DLD1 (cell line): ENCODE results near the gene VPS50.

Source experiments
- in situ Hi-C: cut with HindIII; loops from 2 replicates; pipeline ENCODE4 v1.10.0; 2017; ENCODE audit warnings: low sequenced_read_pairs

Gene VPS50

DNA sequence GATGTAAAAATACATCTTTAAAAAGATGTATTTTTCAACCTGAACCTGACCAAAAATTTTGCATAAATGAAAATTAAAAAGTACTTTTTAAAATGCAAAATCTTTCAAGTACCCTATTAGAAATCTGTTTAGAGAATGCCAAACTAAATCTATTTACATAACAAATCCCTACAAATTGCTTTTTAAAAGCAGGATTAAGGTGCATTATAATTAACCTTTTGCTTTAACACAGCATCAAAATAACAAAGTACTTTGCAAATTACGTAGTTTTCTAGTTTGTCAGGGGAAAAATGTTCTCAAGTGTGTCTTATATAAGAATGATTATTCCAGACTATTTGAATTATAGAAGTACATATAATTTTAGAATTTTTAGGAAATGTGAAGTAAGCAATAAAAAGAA, 160.8 kb downstream of the VPS50 start:
- in situ Hi-C loops = no loop called here

DNA sequence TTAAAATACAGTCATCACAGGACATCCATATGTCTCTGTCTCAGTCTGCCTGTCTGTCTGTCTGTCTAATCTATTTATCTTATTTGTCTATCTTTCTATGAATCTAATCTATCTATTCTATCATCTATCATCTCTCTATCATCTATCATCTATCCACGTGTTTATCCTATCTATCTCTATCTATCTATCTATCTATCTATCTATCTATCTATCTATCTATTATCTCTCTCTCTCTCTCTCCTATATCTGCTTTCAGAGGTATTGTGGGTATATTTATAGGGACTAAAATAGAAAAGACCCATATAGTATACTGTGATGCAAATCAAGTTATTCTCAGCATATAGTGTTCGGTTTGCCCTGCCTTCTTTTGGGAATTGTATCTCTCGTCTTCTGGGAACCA, 167.5 kb downstream of the VPS50 start:
- in situ Hi-C loops = no loop called here

DNA sequence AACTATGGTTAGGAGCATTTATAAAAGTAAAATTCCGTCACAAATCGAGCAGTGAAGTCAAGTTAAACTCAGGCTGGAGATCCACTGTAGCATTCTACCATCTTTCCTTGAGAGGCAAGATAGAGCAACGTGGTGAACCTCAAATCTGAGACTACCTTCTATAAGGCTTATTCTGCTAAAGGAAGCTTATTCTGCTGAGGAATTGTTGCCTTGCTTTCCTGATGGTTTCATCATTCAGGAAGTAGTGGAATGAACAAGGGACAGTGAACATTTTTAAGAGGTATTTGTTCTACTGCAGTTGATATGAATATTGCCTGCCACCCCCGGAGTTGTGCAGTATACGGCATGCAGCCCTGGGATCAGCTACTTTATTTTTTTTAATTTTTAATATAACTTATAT, 170.8 kb downstream of the VPS50 start:
- in situ Hi-C loops = no loop called here

DNA sequence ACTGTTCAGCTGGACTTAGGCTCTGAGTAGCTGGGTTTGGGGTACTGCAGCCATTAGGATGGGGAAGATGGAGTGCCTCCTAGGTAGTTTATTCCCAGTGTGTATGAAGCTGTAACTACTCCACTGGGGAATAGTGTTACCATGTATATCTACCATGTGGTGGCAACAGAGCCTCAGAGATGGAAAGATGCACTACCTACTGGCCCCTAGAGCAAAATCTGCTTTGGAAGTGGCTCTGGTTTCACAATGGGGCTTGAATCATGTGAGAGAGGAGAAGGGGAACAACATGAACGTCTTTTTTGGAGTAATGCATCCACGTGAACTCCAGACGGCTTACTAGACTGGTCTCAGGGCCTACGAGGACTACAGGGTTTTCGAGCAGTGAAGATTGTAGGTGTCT, 175.1 kb downstream of the VPS50 start:
- in situ Hi-C loops = no loop called here

DNA sequence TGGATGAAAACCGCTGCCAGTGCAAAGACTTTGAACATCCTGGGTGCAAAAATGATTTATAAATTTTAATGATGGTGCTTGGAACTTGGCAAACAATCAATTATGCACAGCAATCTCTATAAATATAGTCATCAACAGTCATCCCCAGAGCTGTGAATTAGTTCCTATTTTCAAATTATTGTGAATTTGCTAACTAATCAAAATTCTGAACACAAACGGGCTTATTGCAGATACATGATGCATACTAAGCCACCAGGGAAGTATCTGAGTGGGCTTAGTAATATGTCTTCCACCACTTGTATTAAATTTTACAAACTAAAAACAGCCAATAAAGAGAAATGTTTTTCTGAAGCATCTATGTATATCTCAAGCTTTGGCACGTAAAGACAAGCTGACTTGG, 177.2 kb downstream of the VPS50 start:
- in situ Hi-C loops = no loop called here
